SH-SY5Y (cell line): ENCODE data around the gene LIN54.

Experiments used
- GATA2 ChIP-seq: IDR thresholded peaks from 2 replicates; pipeline ENCODE4 v1.6.1; 2011; ENCODE audit warnings: mild to moderate bottlenecking, low read depth, low read length
- GATA3 ChIP-seq: IDR thresholded peaks from 2 replicates; pipeline ENCODE4 v1.6.1; 2011; ENCODE audit warnings: low read depth, mild to moderate bottlenecking, low read length, moderate library complexity

LIN54 gene

DNA sequence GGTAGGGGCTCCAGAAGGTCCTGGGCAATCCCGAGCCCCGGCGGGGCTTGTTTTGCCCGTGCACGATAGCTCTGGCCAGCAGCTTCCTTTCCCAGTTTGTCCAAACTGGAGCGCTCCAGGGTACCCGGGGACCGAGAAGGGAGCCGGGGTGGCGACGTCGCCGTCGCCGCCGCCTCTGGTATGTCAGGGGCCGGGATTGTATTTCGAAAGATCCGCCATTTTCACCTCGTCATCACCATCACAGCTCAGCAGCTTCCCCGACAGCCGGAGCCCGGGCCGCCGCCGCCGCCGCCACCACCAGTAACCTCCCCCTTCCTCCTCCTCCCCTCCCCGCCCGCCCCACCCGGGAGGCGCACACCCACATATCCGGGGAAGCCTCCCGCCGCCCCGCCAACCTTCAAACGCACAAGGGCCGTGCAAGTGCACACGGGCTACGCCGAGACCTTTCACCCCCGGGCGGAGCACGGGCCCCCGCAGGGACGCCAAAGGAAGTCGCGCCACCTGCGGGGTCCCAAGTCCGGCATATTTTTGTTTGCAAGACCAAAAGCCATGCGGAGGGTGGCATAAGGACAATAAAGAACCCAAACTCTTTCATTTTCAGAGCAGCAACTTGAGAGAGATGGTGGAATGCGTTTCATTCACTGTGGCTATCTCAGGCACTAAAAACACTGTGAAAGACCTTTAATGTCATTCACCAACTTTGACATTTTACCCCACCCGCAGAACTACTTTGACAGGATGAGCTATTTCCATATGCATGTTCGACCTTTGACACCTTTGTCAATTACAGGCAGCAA, at the start of gene LIN54:
LIN54 (minus strand) TSS at position 302 of the 797 bp plus-strand sequence. CDS start 25,979 bp downstream, outside the sequence.
- no peak for TF ChIP-seq GATA2
- TF ChIP-seq GATA3: no peak

DNA sequence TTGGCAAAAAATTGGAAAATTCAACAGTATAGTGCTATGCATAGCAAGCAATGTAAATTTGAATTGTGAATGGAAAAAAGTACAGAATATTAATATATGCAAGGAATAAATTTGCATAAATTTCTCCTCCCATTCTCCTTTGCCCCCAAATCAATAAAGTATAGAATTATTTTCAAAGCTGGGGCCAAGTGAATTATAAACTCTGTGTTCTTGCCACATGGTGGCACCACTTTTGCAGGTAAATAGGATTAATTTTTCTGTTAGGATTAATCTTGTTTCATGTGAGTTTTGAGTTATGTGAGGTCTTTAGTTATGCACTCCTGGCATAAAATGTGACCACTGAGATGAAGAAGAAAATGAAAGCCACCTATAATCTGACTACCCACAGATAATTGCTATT, 44.3 kb upstream of the LIN54 start:
- TF ChIP-seq GATA2 (no peak), GATA3 (no peak)

DNA sequence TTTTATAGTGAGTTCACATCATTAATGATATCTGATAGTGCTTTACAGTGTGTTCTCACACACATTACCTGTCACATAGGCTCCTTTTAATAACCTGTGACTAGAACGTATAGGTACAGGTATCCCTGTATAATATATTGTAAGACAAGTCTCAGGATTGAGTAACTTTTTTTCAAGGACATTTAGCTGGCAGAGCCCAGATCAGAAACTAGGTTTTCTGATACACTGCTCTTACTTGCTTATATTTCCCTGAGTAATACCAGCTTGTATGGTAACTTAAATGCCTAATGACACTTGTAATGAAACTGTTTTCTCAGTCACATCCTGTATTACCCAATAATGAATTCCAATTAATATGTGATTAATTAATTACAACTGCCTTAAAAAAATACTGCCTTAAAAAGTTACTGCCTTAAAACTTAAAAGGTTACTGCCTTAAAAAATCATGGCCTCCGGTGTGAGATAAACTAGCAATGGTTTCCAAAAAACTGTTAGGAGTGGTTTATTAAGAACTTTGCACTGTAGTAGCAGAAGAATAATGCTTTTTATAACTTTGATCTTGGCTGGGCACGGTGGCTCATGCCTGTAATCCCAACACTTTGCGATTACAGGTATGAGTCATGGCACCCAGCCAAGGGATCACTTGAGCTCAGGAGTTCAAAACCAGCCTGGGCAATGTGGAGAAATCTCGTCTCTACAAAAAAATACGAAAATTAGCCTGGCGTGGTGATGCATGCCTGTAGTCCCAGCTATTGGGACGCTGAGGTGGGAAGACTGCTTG, 36.3 kb upstream of the LIN54 start:
- TF ChIP-seq GATA2 (no peak), GATA3 (no peak)

DNA sequence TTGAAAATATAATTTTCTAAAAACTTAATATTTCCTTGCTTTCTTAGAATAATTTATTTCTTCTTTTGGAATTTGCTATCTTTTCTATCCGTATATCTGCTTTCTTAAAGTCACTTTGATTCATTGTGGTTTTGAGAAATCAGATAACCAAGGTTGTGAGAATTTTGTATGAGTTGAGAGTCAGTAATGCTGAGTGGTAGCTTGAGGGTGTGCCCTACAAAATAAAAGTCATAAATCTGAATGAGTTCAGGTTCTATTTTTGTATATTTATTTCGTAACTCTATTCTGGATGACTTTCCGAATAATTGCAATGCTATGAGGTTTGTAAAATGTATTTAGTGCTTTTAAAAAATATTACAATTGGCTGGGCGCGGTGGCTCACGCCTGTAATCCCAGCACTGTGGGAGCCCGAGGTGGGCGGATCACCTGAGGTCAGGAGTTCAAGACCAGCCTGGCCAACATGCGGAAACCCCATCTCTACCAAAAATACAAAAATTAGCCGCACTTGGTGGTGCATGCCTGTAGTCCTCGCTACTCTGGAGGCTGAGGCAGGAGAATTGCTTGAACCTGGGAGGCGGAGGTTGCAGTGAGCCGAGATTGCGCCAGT, 33.3 kb upstream of the LIN54 start:
- no peak for TF ChIP-seq GATA3
- TF ChIP-seq GATA2: no peak

DNA sequence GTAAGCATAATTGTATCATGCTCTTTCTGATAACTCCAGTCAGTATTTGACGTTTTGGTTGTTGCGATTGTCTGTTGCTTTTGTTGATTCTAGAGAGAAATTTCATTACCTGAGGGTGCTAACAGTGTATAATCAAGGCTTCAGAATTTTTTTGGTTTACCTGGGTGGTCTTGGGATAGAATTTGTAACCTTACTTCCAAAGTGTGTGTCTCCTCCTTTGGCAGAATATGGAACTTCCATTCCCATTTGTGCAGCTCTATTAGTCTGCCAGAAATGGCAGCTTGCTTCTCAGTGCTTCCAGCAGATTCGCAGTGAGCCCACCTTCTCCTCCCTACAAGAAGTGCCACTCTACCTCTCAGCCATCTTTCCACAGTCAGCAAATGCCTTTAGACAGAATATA, 29.6 kb upstream of the LIN54 start:
- TF ChIP-seq GATA3 (no peak), GATA2 (no peak)

DNA sequence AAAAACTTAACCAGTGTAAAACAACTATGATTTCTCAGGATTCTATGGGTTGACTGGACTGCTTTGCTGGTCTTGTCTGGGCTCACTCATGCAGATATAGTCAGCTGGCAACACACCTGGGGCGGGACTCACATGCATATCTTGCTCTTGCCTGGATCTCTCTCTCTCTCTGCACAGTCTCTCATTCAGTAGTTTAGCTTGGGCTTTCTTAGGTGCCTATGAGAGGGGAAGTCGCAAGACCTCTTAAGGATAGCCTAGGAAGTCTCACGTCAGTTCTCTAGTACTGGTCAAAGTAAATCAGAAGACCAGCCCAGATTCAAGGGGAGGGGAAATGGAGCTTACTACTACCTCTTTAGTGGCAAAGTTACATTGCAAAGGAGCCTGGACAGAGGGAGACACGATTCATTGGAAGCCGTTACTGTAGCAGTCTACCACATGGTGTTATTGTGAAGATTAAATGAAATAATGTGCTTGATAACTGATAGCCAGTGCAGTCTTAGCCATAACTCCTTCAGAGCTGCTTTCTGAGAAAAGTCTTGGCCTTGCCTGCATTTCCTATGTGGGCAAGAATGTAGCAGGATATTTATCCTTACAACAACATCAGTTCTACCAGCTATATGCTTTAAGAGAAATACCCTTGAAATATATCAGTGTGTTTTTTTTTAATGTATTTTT, 26.5 kb upstream of the LIN54 start:
- TF ChIP-seq GATA3 (no peak), GATA2 (no peak)

DNA sequence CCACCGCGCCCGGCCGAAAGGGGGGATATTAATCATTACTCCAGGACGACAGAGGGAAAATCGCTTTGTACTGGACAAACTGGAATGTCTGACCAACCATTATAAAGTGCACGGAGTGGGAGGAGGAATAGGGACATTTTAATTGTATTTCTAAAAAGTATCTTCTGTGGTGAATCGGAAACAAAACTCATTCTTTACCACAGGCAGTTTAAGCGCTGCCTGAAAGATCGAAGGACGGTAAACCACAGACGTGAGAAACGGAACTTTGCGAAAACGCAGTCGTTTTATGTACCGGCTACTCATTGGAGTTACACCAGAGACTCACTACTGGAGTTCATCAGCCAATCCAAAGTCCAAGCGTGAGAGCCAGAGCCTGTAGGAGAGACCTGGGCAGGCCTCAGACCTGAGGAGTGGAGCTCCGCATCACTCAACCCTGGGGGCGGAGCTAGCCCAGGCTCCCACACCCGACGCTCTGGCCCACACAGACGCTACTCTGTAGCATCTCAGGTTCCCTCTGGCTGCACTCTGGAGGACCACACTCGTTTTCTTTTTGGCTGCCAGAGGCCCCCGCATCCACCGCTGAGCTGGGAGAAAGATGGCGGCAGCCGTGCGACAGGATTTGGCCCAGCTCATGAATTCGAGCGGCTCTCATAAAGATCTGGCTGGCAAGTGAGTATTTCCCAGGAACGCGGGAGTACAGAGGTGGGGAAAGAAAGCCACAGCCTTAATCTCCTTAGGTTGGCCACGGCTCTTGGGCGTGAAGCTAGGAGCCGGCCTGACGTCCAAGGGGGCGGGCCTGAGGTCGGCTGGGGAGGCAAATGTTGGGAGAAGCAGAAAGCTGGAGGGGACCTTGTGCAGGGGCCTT, 24.2 kb upstream of the LIN54 start, which contains the start of gene COPS4:
COPS4 (plus strand) TSS at position 554 of the 865 bp plus-strand sequence; CDS start at position 596, 42 bp downstream.
- TF ChIP-seq GATA2 (no peak), GATA3 (no peak)

DNA sequence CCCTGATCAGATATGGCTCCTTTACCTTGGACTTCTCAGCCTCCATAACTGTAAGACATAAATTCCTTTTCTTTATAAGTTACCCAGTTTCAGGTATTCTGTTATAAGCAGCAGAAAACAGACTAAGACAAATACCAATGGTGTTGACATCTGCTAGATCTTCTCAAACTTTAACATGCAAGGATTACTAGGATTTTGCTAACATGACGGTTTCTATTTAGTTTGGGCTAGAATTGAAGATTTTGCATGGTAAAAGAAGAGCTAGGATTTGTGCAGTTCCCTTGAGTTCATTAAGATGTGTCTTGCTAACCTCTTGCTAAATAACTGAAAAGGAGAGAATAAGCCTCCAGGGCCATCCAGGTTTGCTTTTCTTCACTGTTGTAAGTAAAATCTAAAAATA, 19.1 kb upstream of the LIN54 start:
- TF ChIP-seq GATA3 (no peak), GATA2 (no peak)

DNA sequence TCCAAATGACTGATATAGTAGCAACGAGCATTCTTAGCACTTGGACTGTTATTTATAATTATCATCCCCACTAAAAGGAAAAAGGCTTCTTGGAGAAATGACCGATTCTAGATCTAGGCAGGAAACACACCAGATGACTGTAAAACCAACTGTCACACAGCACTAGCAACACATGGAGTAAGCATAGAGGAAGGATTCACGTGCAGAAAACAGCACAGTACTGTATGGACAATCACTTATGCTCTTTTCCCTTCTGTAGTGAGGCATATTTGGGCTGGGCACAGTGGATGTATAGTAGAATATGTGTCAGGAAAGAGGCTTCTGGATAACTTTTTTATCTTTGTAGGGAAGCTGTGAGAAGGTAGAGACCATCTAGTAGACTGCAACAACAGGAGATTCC, 18.4 kb upstream of the LIN54 start:
- TF ChIP-seq GATA3 (no peak), GATA2 (no peak)

DNA sequence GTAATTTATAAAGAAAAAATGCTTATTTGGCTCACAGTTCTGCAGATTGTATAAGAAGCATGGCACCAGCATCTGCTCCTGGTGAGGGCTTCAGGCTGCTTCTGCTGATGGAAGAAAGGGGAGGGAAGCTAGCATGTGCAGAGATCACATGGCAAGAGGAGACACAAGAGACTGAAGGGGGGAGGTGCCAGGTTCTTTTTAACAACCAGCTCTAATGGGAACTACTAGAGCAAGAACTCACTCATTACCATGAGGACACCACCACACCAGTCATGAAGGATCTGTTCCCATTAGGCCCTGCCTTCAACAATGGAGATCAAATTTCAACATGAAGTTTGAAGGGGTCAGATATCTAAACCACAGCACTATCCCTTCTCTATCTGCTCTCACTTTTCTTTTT, 14.9 kb upstream of the LIN54 start:
- no peak for TF ChIP-seq GATA2
- no peak for TF ChIP-seq GATA3

DNA sequence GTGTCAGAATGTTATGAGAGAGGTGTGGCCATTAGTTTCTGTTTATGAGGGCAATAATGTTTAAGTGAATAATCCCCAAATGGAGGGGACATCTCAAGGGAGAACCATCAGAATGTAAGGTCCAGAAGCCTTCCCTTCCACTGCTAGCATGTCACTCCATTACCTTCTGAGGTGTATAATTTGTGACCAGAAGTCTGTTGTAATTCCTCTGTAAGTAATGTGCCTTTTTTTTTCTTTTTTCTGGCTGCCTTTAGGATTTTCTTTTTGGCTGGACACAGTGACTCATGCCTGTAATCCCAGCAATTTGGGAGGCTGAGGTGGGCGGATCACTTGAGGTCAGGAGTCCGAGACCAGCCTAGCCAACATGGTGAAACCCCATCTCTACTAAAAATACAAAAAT, 13.6 kb upstream of the LIN54 start:
- TF ChIP-seq GATA3 (no peak), GATA2 (no peak)

DNA sequence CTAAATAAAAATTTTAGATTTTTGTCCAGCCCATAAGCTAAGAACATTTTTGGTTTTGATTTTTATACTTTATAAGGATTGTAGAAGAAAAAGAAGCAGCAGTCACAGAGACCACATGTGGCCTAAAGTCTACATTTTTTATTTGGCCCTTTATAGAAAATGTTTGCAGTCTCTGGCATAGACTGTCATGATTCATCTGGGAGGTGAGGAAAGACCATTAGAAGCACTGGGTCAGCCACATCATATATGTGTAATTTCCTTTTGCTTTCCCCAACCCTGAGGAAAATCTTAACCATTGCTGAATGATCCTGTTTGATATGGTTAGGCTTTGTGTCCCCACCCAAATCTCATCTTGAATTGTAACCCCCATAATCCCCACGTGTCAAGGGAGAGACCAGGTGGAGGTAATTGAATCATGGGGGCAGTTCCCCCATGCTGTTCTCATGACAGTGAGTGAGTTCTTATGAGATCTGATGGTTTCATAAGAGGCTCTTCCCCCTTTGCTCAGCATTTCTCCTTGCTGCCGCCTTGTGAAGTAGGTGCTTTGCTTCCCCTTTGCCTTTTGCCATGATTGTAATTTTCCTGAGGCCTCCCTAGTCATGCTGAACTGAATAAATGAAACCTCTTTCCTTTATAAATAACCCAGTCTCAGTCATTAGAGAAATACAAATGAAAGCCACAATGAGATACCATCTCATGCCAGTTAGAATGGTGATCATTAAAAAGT, 12.3 kb upstream of the LIN54 start:
- TF ChIP-seq GATA2: no peak
